ENCODE results near the gene PARVB.

DNA sequence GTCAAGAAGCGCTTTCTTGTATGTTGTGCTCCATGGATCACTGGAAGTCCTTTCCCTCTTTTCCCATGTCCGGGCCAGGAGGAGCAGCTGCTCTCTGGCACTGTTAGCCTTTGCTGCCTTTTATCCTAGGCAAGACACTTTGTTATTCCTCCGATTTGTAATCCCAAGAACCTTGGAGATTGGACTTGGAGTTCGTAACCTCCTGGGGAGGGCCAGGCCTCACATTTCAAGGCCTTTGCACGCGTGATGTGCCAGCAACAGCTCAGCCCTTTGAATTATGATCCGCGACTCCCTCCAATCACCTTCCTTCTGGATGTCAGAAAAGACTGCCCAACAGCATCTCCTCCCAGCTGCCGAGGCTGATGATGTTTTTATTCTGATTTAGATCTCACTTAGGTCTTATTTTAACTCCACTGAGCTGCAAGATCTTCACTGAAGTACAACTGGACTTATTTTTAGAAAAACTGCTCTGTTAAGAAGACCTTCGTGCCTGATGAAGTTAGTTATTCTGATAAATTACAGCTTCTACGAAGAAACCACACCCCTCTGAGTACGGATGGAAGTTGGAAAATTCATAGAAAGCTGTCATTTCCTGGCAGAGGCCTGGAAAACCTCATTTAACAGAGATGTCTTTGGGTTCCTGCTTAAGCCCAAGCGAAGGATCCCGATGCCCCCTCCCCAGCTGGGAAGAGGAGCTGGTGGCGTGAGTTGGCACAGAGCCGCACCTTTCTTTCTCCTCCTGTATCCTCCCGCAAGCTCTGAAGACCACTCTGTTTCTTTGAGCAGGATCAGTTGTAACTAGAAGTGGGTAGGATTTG lies 62.4 kb downstream of the PARVB start:
- TF ChIP-seq, protein P1, sequence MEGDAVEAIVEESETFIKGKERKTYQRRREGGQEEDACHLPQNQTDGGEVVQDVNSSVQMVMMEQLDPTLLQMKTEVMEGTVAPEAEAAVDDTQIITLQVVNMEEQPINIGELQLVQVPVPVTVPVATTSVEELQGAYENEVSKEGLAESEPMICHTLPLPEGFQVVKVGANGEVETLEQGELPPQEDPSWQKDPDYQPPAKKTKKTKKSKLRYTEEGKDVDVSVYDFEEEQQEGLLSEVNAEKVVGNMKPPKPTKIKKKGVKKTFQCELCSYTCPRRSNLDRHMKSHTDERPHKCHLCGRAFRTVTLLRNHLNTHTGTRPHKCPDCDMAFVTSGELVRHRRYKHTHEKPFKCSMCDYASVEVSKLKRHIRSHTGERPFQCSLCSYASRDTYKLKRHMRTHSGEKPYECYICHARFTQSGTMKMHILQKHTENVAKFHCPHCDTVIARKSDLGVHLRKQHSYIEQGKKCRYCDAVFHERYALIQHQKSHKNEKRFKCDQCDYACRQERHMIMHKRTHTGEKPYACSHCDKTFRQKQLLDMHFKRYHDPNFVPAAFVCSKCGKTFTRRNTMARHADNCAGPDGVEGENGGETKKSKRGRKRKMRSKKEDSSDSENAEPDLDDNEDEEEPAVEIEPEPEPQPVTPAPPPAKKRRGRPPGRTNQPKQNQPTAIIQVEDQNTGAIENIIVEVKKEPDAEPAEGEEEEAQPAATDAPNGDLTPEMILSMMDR (IDR thresholded peaks at IDR 0.05; ENCODE audit: low read length), result no peak
- TF ChIP-seq EZH2 (IDR thresholded peaks at IDR 0.05; ENCODE audit: borderline replicate concordance, low read length), result no peak

Measured in OCI-LY1 (cell line).